ENCODE results near the gene FAXDC2.

DNA sequence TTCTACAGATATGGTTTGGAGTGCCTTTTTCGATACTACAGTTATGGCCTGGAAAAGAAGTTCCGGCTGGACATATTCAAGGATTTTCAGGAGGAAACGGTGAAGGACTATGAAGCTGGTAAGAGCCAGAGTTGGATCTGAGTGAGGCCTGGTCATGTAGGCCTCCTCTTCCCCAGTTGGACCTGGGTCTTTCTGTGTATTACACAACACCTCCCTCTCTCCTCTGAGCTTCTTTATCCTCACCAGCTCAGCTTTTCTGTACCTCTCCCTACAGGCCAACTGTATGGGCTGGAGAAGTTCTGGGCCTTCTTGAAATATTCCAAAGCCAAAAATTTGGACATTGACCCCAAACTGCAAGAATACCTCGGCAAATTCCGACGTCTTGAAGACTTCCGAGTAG is 39.2 kb downstream of the FAXDC2 start:
- TF ChIP-seq HCFC1 (IDR thresholded peaks at IDR 0.05; ENCODE audit: low read length): no peak
- no peak for TF ChIP-seq POLR2A (IDR thresholded peaks at IDR 0.05; ENCODE audit: low read depth, low read length)
- no peak for TF ChIP-seq TCF7 (IDR thresholded peaks at IDR 0.05; ENCODE audit: borderline replicate concordance)
- TF ChIP-seq MXI1 (IDR thresholded peaks at IDR 0.05; ENCODE audit: low read depth, low read length): no peak
- TF ChIP-seq RCOR1 (conservative IDR thresholded peaks at IDR 0.05; ENCODE audit: low read depth, low read length): no peak
- TF ChIP-seq CHD2 (IDR thresholded peaks at IDR 0.05; ENCODE audit: borderline replicate concordance, low read depth, low read length): no peak
- no peak for TF ChIP-seq CEBPB (IDR thresholded peaks at IDR 0.05; ENCODE audit: borderline replicate concordance in 1 of 2, low read depth in 2 of 2, low read length in 2 of 2)
- no peak for TF ChIP-seq CHD1 (IDR thresholded peaks at IDR 0.05; ENCODE audit: low read depth, low read length)
- no peak for TF ChIP-seq FOXK2 (IDR thresholded peaks at IDR 0.05)
- TF ChIP-seq, protein P1, sequence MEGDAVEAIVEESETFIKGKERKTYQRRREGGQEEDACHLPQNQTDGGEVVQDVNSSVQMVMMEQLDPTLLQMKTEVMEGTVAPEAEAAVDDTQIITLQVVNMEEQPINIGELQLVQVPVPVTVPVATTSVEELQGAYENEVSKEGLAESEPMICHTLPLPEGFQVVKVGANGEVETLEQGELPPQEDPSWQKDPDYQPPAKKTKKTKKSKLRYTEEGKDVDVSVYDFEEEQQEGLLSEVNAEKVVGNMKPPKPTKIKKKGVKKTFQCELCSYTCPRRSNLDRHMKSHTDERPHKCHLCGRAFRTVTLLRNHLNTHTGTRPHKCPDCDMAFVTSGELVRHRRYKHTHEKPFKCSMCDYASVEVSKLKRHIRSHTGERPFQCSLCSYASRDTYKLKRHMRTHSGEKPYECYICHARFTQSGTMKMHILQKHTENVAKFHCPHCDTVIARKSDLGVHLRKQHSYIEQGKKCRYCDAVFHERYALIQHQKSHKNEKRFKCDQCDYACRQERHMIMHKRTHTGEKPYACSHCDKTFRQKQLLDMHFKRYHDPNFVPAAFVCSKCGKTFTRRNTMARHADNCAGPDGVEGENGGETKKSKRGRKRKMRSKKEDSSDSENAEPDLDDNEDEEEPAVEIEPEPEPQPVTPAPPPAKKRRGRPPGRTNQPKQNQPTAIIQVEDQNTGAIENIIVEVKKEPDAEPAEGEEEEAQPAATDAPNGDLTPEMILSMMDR (IDR thresholded peaks at IDR 0.05 in 2 of 3, conservative IDR thresholded peaks at IDR 0.05 in 1 of 3; ENCODE audit: control insufficient read depth in 2 of 3, extremely low read depth in 1 of 3, insufficient read depth in 1 of 3, low read depth in 3 of 3, low read length in 3 of 3): no peak
- TF ChIP-seq RFX5 (IDR thresholded peaks at IDR 0.05; ENCODE audit: low read depth, low read length): no peak
- TF ChIP-seq SREBF2 (IDR thresholded peaks at IDR 0.05; ENCODE audit: low read length): no peak
- TF ChIP-seq SMARCA5 (IDR thresholded peaks at IDR 0.05): no peak
